GM18867 (cell line): ENCODE data around the gene AFF2.
"Not testable (repeated sequence)": the region's sequence is repeated elsewhere in the genome, so short reads cannot be mapped to it uniquely, and the experiment has no call there.

ENCODE experiments used
- ATAC-seq: cut with Tn5 transposase; IDR thresholded peaks from one replicate; pipeline ENCODE4 v1.9.1; 2021; ENCODE audit warnings: mild to moderate bottlenecking, moderate library complexity; ENCODE audit not compliant: unreplicated experiment

The AFF2 gene

DNA sequence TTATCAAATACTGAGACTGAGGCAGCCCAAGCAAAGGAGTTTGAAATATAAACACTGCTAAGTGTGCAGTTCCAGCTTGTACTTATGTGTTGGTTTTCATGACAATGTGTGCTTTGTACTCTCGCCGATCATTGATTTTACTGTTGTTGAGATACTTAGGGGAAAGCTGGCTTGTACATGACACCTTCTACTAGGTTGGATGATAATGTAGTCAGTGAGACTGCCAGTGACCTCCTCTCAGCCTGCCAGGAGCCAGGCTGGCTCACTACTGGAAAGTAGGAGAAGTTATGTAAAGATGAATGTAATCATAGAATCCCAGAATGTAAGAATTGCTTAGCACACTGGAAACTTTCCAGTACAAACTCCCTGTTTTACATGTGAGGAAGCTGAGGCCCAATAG lies 132.0 kb downstream of the AFF2 start:
- ATAC-seq = no peak

DNA sequence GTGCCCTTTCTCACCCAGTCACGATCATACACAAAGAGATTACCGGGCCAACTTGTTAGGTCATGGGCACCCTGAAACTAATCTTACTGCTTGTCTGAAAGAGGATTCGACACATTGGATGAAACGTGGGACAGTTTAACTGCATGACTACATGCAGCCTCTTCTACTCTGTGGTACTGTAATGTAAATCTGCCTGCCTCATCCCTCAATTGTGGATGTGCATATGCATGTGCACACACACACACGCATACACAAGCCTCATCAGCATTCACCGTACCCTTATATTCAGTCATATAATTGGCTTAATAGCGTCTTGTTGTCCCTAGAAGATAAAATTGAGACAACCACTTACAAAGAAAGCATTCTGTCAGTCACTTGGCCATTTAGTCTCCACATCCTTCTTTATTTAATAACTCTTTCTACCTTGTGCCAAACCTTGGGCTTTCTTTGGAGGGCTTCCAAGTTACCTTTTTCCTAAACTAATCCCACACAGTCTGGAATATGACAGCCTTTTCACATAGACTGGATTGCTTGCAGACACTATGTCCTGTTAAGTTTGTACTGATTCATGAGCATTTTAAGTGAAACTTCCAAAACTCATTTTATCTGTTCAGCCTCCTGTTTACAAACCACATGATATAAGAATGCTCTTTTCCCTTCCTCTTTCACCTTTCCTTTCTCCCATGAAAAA lies 132.9 kb downstream of the AFF2 start:
- no peak for ATAC-seq

DNA sequence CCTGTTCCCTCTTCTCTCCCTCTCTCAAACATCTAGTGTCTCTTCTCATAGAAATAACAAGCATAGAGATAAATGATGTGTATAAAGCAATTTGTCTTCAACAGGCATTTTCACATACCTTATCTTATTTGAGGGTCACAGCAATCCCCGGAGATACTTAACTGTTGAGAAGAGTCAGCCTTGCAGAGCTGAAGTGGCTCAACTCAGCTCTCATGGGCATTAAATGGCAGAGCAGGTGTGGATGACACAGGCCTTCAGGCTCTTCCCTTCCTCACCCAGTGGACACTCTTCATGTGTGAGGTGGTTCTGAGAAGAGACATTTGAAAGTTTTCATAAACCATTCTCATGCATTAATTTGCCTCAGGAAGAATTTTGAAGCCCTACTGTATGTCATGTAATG lies 134.2 kb downstream of the AFF2 start:
- no peak for ATAC-seq

DNA sequence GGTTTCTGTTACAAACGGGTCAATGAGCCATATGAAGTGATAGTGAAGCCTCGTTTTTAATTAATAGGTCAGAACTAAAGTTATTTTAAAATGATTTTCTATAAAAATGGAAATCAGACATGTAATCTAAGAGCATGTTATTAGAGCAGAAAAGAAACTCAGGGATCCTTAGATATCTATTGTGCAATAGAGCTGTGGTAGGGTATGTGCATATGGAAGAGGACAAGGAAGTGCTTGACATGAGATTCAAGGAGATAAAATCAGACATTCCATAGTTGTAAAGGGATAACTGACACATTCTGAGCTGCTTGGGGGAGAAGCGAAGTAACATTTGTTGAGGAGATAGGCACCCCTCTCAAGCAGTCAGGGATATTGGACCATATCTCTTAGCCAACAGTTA lies 143.0 kb downstream of the AFF2 start:
- ATAC-seq = no peak

DNA sequence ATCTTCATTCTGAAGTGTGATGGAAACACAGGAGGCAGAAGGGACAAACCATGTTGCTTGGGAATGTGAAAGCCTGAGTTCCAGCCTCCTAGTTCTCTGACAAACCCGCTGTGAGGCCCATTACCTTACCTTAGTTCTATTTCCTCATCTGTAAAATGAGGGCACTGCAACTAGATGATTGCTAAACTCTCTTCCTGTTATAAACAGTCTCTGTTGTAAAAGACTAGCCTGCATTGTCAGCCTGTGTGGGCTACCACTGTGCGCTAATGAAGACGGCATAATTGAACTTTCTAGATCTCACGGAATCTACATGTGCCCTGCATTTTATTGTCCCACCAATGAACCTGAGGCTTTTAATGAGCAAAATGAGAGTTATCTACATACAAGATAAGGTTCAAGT lies 147.2 kb downstream of the AFF2 start:
- ATAC-seq = no peak

DNA sequence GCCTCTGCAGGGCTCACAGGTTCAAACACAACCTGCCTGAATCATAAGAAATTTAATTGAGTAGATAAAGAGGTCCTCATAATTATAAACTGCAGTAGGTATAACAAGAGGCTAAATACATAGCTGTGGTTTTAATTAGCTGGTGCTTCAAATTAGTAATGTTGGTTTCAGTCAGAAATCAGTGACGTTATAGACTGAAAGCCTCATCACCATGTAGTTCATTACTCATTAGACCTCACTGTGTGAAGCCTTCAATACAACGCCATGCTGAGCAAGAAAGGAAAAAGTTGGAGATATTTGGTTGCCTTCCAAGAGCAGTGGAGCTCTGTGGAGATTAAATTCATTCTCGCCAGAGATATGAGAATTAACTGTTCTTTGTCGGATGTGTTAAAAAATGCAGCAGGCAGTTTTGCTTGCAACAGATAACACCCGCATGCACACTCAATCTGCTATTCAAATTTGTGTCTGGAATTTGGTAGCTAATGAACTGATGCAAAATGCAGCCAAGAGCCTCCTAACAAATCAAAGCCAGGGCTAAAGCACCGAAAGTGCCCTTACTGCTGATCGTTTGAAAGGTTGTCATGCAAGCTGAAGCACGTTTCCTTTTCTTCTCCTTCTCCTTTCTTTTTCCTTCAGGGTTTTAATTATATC lies 148.9 kb downstream of the AFF2 start:
- ATAC-seq = no peak

DNA sequence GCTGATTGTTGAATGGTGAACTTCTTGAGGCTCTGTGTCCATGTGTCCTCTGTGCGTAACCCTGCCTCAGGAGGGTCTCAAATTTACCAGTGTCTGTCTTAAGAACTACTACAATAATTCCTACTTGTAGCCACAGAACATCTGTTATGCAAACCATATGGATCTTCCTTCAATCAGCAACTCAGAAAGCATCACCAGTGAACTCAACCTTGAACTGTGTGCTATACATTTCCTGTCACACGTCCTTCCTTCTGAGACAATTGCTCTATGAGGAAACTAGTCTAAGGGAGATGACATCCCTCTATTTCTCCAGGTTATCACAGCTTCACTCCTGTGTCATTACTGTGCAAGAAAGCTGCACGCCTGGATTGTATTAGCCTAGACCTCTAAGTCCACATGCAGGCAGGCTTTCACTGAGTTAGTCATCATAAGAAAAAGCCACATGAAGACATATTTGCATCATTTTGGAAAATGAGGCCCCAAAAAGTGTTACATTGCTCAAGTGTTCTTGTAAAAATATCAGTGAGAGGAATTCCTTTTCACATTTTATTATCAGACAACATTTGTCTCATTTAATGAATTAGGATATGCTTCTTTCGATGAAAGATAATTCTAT lies 157.8 kb downstream of the AFF2 start:
- ATAC-seq = no peak

DNA sequence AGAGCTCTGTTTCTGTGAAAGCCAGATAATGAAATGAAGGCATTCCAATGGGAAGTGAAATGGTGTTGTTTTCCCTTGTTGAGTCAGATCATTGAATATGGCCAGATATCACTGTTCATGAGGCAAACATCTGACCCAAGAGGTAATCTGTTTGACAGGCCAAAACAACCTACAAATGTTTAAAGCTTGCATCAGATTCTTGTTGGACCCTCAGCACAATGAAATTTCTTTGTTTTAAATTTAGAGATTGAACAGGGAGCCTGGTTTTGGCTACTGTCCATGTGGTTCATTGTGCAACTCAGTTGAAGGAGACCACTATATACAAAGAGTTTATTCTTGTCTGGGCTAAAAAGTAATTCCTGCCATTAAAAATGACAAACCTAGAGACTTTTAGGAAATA lies 159.1 kb downstream of the AFF2 start:
- ATAC-seq = no peak

DNA sequence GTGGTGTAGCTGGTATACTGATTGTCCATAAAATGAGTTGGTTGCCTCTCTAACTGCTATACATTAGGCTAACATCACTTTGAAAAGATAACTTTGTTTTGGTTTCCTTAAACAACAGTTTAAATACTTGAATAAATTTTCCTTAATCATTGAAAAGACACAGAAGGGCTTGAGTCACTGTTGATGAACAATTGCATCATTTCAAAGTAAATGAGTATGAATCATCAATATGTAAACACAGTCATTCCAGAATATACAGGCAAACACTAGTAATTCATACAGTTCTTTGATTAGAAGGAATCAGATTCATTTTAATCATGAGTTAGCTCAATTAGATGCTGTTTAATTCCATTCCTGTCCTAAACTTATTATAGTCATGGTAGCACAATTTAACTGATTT lies 160.6 kb downstream of the AFF2 start:
- no peak for ATAC-seq

DNA sequence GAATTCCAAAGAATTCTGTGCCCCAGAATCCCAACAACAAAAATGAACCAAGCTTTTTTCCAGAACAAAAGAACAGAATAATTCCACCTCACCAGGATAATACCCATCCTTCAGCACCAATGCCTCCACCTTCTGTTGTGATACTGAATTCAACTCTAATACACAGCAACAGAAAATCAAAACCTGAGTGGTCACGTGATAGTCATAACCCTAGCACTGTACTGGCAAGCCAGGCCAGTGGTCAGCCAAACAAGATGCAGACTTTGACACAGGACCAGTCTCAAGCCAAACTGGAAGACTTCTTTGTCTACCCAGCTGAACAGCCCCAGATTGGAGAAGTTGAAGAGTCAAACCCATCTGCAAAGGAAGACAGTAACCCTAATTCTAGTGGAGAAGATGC lies 161.6 kb downstream of the AFF2 start:
- no peak for ATAC-seq

DNA sequence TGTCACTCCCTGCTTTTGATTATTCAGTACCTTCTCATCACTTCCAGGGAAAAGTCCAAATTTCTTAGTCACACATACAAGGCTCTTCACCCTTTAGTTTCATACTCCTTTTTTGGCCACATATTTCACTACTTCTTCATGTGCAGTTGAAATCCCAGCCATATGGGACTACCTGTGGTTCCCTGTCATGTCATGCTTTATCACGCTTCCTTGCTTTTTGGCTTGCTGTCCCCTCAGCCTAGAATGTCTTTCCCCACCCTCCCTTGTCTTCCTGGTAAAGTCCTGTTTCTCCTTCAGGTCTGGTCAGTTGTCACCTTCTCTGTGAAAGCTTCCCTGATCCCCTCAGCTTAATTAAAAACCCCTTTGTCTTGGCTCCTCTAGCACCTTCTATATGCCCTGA lies 163.8 kb downstream of the AFF2 start:
- ATAC-seq = no peak

DNA sequence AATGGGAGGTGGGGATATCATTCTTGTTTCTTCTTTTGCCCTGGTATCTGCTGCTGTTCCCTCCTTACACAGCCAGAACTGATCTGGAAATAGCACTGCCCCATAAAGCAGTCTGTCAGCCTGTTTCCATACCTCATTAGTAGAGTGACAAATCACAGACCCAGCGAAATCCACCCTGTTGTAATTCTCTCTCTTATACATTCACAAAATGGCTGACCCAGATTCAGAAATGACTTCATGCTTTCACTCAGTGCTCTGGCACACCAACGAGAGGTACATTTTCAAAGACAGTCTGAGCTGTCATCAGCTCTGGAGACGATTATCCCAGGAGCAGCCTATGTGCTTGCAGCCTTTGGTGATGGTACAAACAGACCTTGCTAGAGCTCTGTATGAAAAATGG lies 164.6 kb downstream of the AFF2 start:
- ATAC-seq = no peak

DNA sequence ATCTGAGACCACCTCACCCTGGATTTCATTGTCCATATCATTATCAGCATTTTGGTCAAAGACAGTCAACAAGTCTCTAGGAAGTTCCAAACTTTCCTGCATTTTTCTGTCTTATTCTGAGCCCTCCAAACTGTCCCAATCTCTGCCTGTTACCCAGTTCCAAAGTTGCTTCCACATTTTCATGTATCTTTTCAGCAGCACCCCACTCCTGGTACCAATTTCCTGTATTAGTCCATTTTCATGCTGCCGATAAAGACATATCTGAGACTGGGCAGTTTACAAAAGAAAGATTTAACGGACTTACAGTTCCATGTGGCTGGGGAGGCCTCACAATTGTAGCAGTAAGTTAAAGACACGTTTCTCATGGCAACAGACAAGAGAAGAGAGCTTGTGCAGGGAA lies 168.8 kb downstream of the AFF2 start:
- not testable (repeated sequence) for ATAC-seq

DNA sequence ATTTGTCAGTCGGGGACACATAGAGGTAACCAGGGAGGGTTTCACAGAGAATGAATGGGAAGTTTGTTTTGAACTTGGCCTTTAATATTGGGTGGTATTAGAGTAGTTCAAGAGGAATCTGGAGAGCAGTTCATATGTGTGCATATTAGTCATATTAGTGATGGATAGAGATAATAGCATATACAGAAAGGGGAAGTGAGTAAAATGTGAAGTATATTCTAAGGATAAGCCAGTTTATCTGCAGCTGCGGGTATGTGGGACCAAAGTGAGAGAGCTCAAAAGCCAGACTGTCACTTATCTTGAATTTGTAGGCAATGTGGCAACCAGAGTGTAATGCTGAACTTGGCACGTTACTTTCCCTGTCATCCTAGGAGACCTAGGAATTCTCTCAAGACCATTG lies 169.9 kb downstream of the AFF2 start:
- no peak for ATAC-seq

DNA sequence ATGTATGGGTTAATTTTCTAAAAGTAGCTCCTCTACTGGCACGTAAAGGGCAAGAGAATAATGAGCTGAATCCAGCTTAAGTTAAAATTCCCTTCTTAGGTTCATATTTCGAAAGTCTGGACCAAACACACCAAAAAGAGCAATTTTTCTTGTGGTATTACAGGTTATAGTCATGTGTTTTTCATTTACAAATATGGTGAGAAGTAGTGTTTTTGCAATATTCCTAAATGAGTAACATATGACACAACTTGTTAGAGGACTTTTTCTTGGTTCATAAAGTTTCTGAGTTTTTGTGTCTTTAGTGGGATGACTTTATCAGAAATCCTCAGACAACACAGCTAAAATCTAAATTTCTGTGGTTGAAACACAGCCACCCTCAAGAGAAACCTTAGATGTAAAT lies 172.1 kb downstream of the AFF2 start:
- no peak for ATAC-seq

DNA sequence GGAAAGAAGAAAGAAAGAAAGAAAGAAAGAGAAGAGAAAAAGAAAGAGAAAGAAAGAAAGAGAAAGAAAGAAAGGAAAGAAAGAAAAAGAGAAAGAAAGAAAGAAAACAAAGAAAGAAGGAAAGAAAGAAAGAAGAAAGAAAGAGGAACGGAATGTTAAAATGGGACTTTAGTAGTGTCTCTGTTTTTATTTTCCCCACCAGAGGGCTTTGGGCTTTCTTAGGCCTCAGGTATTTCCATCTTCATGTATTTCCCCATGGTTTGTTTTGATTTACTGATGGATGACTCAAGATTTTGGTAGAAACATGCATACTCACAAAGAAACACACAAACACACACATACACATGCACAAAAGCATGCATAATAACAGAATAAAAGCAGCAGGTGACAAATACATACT lies 181.2 kb downstream of the AFF2 start:
- ATAC-seq = no peak

DNA sequence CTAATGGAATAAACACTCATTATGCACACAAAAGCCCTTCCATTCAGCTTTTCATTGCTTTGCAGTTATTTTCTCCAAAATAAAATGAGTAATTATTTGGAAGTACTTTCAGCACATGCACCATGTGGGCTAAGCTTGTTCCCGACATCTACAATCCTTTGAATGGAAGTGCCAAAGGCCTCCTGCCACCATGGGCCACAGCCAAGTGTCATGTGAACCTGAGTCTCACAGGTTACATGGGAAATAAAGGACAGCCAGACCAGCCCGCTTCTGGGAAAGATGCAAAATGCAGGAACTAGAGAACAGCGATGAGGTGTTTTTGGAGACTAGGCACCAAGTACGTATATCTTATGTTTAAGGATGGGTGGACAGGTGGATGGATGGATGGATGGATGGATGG lies 181.8 kb downstream of the AFF2 start:
- ATAC-seq = no peak

DNA sequence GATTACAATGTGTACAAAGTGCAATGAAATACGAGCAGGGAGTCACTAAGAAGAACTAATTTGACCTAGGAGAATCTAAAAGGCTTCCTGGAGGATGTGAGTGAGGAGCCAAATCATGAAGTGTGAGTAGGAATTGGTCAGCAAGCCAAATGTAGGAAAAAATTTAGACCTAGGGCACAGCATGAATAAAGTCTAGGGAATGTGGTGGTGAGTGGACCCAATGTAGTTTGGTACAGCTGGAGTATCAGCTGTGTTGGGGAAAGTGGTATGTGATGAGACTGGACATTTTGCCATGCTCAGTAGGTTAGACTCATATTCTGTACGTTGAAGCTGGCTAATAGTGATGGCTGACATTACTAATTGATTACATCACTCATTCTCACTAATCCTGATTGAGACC lies 191.0 kb downstream of the AFF2 start:
- no peak for ATAC-seq

DNA sequence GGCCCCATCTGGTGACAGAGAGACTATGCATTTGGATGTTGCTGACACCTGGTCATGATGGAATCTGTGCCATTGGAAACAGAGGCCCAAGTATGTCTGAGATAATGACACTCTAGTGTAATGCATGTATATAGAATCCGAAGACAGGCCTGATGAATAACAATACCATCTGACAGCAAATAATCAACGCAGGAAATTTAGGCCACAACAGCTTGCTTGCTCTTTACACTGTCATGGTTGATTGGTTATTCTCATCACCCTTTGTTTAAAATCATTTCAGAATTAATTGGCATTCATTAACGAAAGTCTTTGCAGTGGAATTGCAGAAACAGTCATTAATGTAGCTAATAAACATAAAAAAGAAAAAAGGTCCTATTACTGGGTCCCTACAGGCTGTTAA lies 194.8 kb downstream of the AFF2 start:
- no peak for ATAC-seq

DNA sequence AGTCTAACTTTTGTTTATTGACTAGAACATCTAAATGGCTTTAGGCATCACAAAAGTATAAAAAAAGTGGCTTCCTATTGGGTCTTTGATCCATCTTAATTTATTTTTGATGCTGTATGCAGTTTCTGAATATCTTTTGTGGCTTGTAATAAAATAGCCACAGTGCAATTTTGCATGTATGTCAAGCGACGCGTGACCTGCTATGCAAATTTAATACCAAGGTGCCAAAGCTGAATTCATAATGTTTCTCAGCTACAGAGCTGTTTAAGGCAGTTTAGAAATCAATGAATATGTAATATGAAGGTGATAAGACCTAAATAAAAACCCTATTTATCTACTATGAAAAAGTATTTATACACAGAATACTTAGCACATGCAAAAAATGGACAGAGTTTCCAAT lies 197.8 kb downstream of the AFF2 start:
- ATAC-seq = no peak

DNA sequence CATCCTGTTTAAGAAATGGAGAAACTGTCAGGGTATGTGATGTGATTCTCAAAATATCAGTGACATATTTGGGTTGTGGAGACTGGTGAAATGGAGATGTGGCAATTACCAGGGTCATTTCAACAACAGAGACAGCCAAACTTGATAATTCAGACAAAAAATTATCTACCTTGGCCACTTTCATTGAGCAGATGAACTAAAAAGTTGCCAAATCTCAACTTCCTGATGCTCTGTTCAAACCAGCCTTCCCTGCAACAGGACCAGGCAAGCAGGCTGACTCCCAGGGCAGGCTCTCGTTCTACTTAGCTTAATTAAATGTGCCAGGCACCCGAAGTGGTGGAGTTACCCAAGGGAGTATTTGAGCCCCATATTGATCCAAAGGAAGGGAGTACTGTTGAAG lies 199.6 kb downstream of the AFF2 start:
- no peak for ATAC-seq

DNA sequence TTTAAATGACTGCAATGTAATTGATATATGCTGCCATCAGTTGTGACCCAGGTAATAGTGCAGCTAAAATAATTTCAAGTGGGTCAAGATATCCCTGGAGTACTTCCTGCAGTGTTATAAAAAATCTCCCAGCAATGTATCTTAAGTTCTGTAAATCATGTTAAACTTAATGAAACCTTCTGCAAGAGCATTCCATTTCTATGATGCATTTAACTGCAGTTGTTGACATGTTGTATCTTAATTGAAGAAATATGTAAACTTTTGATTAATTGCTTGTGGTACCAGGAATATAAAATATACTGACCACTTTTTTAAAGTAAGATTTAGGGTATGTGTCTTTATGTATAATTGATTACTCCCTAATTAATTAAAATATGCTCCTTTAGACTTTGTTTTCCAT lies 213.6 kb downstream of the AFF2 start:
- no peak for ATAC-seq

DNA sequence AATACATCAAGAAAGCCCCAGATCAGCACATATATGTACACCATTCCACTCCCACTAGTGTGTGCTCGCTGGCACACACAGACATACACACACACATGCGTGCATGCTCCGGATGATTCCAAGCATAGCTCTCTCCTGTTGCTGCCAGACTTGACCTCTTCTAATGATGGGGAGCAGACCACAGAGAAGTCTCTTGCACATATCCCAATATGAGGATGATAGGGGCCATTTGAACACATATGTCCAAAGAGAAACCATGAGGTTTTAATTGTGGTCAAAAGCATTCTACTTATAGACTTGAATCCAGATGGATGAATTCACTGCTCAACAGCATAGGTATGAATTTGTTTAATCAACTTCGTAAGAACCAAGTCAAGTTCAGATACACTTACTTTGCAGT lies 214.9 kb downstream of the AFF2 start:
- no peak for ATAC-seq
